ENCODE measurements around the gene DHRSX. TPM values are rescaled to one million over a fixed set of nuclear protein-coding genes. Genes with fewer than 3 reads are reported as not detected.
"Not testable (repeated sequence)": the region's sequence is repeated elsewhere in the genome, so short reads cannot be mapped to it uniquely, and the experiment has no call there.

Gene DHRSX
- total RNA-seq, 1 donor from 2014 or later, result 25.1 TPM

DNA sequence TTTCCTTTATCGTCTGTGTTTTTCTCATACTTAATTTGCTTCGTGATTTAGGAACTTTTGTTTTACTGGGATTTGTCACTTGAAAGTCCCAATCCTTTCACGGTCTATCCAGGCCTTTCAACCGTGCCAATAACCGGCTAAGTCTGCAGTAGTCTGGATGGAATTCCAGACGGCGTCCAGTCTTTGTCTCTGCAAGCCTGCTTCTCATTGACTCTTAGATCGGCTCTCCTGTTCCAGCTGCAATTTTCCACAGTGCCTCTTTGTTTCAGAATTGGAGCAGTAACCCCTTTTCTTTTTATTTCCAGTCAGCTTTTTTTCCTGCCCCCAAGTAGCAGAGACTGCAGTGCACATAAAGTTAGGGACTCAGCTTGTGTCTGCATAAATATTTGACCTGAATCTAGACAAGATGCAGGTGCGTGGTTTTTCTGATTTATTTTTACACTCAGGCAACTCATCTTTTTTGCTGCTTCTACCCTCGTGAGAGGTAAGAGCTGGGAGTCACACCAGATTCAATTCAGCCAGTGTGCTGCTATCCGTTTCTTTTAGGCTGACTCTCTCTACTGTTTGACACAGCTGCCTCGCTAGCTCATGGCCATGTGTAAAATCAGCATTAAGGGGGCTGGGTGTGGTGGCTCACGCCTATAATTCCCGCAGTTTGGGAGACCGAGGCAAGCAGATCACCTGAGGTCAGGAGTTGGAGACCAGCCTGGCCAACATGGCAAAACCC is 37.4 kb upstream of the DHRSX start:
- H3K27me3 Mint-ChIP-seq (ENCODE audit: low read depth), result no peaks in the 10 kb centered on the region
- H3K4me1 Mint-ChIP-seq, result peaks cover 37% of the 10 kb centered on the region
- H3K4me3 Mint-ChIP-seq, result peak overlapping the region; percentile 29
- TF ChIP-seq, protein P1, sequence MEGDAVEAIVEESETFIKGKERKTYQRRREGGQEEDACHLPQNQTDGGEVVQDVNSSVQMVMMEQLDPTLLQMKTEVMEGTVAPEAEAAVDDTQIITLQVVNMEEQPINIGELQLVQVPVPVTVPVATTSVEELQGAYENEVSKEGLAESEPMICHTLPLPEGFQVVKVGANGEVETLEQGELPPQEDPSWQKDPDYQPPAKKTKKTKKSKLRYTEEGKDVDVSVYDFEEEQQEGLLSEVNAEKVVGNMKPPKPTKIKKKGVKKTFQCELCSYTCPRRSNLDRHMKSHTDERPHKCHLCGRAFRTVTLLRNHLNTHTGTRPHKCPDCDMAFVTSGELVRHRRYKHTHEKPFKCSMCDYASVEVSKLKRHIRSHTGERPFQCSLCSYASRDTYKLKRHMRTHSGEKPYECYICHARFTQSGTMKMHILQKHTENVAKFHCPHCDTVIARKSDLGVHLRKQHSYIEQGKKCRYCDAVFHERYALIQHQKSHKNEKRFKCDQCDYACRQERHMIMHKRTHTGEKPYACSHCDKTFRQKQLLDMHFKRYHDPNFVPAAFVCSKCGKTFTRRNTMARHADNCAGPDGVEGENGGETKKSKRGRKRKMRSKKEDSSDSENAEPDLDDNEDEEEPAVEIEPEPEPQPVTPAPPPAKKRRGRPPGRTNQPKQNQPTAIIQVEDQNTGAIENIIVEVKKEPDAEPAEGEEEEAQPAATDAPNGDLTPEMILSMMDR (conservative IDR thresholded peaks at IDR 0.05), result no peak
- H3K9me3 Mint-ChIP-seq, result peaks cover 3% of the 10 kb centered on the region
- H3K36me3 Mint-ChIP-seq (ENCODE audit: low read depth), result no peaks in the 10 kb centered on the region
- DNase-seq (ENCODE audit: low read depth, low spot score), result peak; percentile 18
- H3K27ac Mint-ChIP-seq (ENCODE audit: unreplicated experiment), result peak overlapping the region; percentile 95

DNA sequence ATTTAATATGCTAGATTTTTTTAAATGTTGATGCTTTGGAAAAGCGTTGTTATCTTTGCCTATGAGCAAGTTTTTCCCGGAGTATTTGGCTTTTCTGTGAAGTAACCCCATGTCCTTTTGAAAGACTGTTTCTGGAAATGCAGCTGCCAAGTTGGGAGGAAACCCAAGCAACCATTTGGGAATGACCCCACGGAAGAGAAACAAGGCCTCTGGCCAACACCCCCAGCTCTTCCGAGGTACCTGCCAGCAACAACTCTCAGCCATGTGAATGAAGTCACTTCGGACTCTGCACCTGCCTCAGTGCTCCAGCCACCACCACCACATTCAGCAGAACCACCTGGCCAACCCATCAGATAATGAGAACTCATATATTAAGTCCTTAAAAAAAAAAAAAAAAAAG is 36.2 kb upstream of the DHRSX start:
- Mint-ChIP-seq H3K9me3 (peaks cover 3% of the 10 kb centered on the region), H3K36me3 (ENCODE audit: low read depth) (no peaks in the 10 kb centered on the region), H3K4me1 (peaks cover 38% of the 10 kb centered on the region), H3K27me3 (ENCODE audit: low read depth) (no peaks in the 10 kb centered on the region), H3K4me3 (no peak overlapping the region), H3K27ac (ENCODE audit: unreplicated experiment) (no peak overlapping the region)
- DNase-seq (ENCODE audit: low read depth, low spot score), result no peak
- TF ChIP-seq, protein P1 (conservative IDR thresholded peaks at IDR 0.05), result no peak

DNA sequence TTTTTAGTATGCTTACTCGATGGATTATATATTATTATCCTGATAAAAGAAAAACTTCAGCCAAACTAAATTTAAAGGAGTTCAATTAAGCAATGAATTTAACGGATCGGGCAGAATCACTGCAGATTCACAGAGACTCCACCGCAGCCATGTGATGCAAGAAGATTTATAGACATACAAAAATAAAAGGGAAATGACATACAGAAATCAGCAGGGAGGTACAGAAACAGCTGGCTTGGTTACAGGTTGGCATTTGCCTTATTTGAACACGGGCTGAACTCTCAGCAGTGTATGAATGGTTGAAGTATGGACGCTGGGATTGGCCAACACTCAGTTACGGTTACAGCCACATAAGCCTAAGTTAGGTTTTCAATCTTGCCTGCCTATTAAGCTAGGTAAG is 35.4 kb upstream of the DHRSX start:
- peaks cover 38% of the 10 kb centered on the region for H3K4me1 Mint-ChIP-seq
- no peaks in the 10 kb centered on the region for H3K27me3 Mint-ChIP-seq (ENCODE audit: low read depth)
- no peak overlapping the region for H3K4me3 Mint-ChIP-seq

DNA sequence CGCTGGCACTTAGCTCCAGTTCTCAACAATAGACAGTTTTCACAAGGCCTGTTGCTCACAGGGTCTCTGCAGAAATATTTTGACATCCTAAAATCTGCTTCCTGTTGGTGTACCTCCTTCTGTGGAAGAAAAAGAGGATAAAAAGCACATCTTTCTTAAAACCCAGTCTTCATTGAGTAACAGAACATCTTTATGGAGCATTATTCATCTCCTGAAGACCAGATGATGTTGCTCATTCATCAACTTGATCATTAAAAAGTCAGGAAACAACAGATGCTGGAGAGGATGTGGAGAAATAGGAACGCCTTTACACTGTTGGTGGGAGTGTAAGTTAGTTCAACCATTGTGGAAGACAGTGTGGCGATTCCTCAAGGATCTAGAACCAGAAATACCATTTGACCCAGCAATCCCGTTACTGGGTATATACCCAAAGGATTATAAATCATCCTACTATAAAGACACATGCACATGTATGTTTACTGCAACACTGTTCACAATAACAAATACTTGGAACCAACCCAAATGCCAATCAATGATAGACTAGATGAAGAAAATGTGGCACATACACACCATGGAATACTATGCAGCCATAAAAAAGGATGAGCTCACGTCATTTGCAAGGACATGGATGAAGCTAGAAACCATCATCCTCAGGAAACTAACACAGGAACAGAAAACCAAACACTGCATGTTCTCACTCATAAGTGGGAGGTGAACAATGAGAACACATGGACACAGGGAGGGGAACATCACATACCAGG is 33.7 kb upstream of the DHRSX start:
- not testable (repeated sequence) for H3K4me3 Mint-ChIP-seq; H3K36me3 Mint-ChIP-seq (ENCODE audit: low read depth); H3K9me3 Mint-ChIP-seq; DNase-seq (ENCODE audit: low read depth, low spot score); H3K27ac Mint-ChIP-seq (ENCODE audit: unreplicated experiment); H3K27me3 Mint-ChIP-seq (ENCODE audit: low read depth)
- H3K4me1 Mint-ChIP-seq, result peaks cover 34% of the 10 kb centered on the region

More for the DNA sequence above, 35.4 kb upstream of the DHRSX start:
- TF ChIP-seq, protein P1 (conservative IDR thresholded peaks at IDR 0.05), result no peak
- no peaks in the 10 kb centered on the region for H3K36me3 Mint-ChIP-seq (ENCODE audit: low read depth)
- peaks cover 3% of the 10 kb centered on the region for H3K9me3 Mint-ChIP-seq
- no peak for DNase-seq (ENCODE audit: low read depth, low spot score)
- no peak overlapping the region for H3K27ac Mint-ChIP-seq (ENCODE audit: unreplicated experiment)

DNA sequence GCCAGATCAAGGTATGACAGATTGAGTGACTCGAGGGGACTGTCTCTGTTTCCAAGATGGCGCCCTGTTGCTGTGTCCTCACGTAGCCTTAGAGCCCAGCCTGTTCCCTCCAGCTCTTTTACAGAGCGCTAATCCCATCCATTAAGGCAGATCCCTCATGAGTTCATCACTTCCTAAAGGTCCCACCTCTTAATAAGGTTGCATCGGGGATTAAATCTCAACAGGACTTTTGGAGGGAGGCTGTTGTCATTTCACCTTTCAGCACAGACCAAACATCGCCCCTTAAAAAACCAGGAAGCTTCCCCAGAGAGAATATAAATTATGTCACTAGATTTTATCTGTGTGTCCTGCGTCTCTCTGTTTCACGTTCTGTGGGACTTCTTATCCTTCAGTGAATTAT is 32.6 kb upstream of the DHRSX start:
- no peaks in the 10 kb centered on the region for H3K27me3 Mint-ChIP-seq (ENCODE audit: low read depth)
- no peak overlapping the region for H3K27ac Mint-ChIP-seq (ENCODE audit: unreplicated experiment)
- DNase-seq (ENCODE audit: low read depth, low spot score), result no peak
- peaks cover 3% of the 10 kb centered on the region for H3K9me3 Mint-ChIP-seq
- no peak overlapping the region for H3K4me3 Mint-ChIP-seq
- TF ChIP-seq, protein P1 (conservative IDR thresholded peaks at IDR 0.05), result no peak
- peaks cover 27% of the 10 kb centered on the region for H3K4me1 Mint-ChIP-seq
- no peaks in the 10 kb centered on the region for H3K36me3 Mint-ChIP-seq (ENCODE audit: low read depth)

DNA sequence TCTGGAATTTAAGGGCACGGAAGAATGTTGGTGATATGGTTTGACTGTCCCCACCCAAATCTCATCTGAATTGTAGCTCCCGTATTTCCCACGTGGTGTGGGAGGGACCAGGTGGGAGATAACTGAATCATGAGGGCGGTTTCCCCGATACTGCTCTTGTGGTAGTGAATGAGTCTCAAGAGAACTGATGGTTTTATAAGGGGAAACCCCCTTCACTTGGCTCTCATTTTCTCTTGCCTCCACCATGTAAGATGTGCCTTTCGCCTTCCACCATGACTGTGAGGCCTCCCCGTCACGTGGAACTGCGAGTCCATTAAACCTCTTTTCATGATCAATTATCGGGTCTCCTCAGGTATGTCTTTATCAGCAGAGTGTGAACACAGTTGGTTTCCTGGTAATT is 25.6 kb upstream of the DHRSX start:
- H3K36me3 Mint-ChIP-seq (ENCODE audit: low read depth), result no peaks in the 10 kb centered on the region
- peaks cover 3% of the 10 kb centered on the region for H3K4me1 Mint-ChIP-seq

More for the DNA sequence above, 25.6 kb upstream of the DHRSX start:
- Mint-ChIP-seq H3K27ac (ENCODE audit: unreplicated experiment) (peak overlapping the region; percentile 21), H3K27me3 (ENCODE audit: low read depth) (no peaks in the 10 kb centered on the region), H3K9me3 (no peaks in the 10 kb centered on the region), H3K4me3 (no peak overlapping the region)
- no peak for DNase-seq (ENCODE audit: low read depth, low spot score)
- TF ChIP-seq, protein P1 (conservative IDR thresholded peaks at IDR 0.05), result no peak

Measured in neural crest cell (in vitro differentiated cells).